SK-N-MC (cell line): ENCODE measurements around the gene TMPRSS11D.
A peak's percentile ranks its signal among the peaks of the same experiment; 100 is the strongest.

Experiments used
- DNase-seq: peaks from one replicate; pipeline ENCODE4 v3.0.0-alpha.2; 2011; ENCODE audit warnings: low read depth, low spot score
- H3K27ac ChIP-seq: fragments of 200-600 bp; sonication (generic); 2 replicates; pipeline ENCODE4 v1.5.1; 2016; ENCODE audit warnings: mixed run types
- H3K36me3 ChIP-seq: fragments of 200-600 bp; sonication (generic); 2 replicates; pipeline ENCODE4 v1.6.1; 2017; ENCODE audit warnings: antibody characterized with exemption, low read length, mixed read lengths; ENCODE audit not compliant: insufficient read depth
- H3K4me3 ChIP-seq: fragments of 200-600 bp; sonication (generic); 2 replicates; pipeline ENCODE4 v1.5.1; 2016
- H3K9ac ChIP-seq: fragments of 200-600 bp; sonication (generic); 2 replicates; pipeline ENCODE4 v1.8.0; 2017; ENCODE audit warnings: mixed run types, mixed read lengths; ENCODE audit not compliant: insufficient read length
- H3K9me3 ChIP-seq: fragments of 200-600 bp; sonication (generic); 2 replicates; pipeline ENCODE4 v1.6.1; 2017; ENCODE audit warnings: low read depth, mild to moderate bottlenecking, antibody characterized with exemption, low read length, moderate library complexity, mixed read lengths
- EZH2 ChIP-seq: fragments of 200-600 bp; sonication (generic); IDR thresholded peaks from one replicate; pipeline ENCODE4 v1.6.1; 2017; ENCODE audit warnings: antibody characterized with exemption
- FOXP2 ChIP-seq: optimal IDR thresholded peaks from 2 replicates; pipeline ENCODE3; 2011; ENCODE audit warnings: mild to moderate bottlenecking, moderate library complexity; ENCODE audit not compliant: insufficient read depth; ENCODE audit errors: extremely low read length, control extremely low read depth
- POLR2AphosphoS5 ChIP-seq: IDR thresholded peaks from 2 replicates; pipeline ENCODE4 v1.6.1; 2012; ENCODE audit warnings: mild to moderate bottlenecking, low read depth, low read length, borderline replicate concordance

The TMPRSS11D gene

DNA sequence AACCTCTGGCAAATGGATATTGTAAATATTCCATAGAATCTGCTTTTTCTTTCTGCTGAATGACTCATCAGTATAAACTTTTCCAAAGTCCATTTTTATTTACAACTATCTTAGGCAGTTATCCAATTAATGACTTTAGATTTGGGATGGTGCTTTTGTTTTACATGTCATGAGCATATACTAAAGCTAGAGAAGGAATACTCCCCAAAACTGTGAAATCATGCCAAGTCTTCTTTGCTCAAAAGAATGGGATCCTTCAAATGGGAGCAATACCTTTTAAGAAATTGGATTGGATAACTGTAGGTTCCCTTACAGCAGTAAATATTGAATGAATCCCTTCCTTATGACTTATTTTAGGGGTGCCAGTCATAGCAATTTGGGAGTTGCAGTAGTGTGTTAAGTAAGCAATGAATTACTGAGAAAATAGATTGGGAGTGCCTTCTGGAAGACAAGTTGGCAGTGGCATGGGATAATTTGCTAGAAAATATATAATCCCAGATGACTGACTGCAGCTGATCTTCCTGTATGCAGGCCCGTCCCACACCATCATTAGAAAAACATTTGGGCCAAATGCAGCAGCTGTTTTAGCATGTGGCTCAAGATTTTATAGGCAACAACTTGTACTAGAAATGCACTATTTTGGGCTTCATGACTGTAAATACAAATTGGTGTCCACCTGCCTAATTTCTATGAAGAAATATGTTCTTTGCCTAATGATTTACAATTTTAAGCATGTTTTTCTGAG is 2.8 kb downstream of the TMPRSS11D start:
- H3K27ac ChIP-seq = no peak overlapping the region
- DNase-seq = no peak
- H3K36me3 ChIP-seq = no peaks in the 10 kb centered on the region
- TF ChIP-seq FOXP2 (no peak), EZH2 (no peak), POLR2AphosphoS5 (no peak)
- no peaks in the 10 kb centered on the region for H3K9me3 ChIP-seq
- H3K4me3 ChIP-seq = no peak overlapping the region
- no peak overlapping the region for H3K9ac ChIP-seq

DNA sequence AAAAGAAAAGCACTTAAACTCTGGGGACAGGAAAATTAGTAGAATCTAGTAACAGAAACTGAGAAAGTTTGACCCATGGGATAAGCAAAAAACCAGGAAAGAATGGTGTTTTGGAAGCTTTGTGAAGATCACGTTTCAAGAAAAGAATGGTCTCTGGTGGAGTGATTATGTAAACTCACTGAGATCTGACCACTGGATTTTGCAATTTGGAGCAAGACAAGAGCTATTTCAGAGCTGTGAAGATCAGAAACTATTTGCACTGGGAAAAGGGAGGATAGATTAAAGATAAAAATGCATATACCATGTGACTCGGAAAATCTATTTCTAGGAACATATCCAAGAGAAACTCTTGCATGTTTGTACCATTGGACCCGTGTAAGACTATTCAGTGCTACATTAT is 4.3 kb downstream of the TMPRSS11D start:
- TF ChIP-seq POLR2AphosphoS5 (no peak), FOXP2 (no peak), EZH2 (no peak)
- Histone ChIP-seq H3K9ac (no peak overlapping the region), H3K36me3 (no peaks in the 10 kb centered on the region), H3K4me3 (no peak overlapping the region), H3K9me3 (no peaks in the 10 kb centered on the region), H3K27ac (no peak overlapping the region)
- DNase-seq = no peak

DNA sequence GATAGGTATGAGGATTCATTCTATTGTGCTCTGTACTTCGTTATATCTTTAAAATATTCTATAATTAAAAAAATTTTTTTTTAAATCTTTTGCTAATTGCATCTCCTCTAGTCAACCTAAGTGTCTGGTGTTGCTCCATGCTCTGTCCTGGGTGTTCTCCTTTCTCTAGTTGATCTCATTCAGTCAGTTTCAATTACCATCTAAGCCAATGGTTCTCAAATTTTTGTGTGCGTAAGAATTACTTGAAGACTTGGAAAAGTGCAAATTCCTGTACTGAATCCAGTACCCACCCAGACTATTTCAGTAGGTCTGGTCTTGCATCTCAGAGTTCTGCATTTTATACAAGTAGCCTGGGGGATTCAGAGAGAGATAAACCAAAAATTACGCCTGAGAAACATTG is 6.7 kb downstream of the TMPRSS11D start:
- no peaks in the 10 kb centered on the region for H3K9me3 ChIP-seq
- H3K27ac ChIP-seq = no peak overlapping the region
- no peak overlapping the region for H3K9ac ChIP-seq
- DNase-seq = no peak
- no peak overlapping the region for H3K4me3 ChIP-seq
- no peak for TF ChIP-seq FOXP2
- H3K36me3 ChIP-seq = no peaks in the 10 kb centered on the region

DNA sequence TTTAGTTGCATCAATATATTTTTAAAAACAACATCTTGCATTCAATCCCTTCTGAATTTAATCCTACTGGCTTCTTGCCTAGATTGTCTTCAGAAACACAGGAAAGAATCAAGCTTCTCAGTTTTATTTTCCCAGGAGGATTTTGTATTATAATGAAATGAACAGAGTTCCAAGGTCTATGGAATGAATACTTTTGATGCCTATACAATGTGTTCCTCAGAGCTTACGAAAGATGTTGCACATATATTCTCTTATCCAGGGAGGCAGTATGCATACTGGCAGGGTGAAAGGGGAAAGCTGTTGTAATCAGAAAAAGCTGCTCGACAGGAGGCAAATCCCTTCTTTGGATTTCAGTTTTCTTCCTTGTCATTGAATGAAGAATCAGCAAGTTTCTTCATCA is 8.8 kb downstream of the TMPRSS11D start:
- H3K9ac ChIP-seq = no peak overlapping the region
- TF ChIP-seq EZH2 = no peak
- TF ChIP-seq FOXP2 = no peak
- TF ChIP-seq POLR2AphosphoS5 = no peak
- no peaks in the 10 kb centered on the region for H3K9me3 ChIP-seq
- H3K4me3 ChIP-seq = no peak overlapping the region
- no peak overlapping the region for H3K27ac ChIP-seq
- DNase-seq = no peak
- H3K36me3 ChIP-seq = no peaks in the 10 kb centered on the region

DNA sequence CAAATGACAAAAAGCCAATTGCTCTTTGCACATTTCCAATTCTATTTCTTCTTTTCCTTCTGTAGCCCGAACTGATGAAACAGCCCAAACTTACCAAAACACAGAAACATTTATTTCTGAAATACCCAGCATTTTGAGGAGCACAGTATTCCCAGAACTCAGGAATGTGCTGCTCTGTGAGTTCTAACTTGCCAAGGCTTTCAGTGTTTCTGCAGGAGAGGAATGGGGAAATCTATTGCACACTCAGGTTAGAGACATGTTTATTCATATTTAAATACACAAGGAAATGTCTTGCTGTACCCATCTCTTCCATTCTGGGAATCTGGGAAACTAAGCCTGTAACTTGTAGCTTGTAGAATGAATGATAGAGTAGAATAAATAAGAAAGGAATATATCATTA is 10.7 kb downstream of the TMPRSS11D start:
- no peaks in the 10 kb centered on the region for H3K9me3 ChIP-seq
- H3K36me3 ChIP-seq = no peaks in the 10 kb centered on the region
- no peak overlapping the region for H3K4me3 ChIP-seq
- no peak overlapping the region for H3K9ac ChIP-seq
- TF ChIP-seq POLR2AphosphoS5 (no peak), EZH2 (no peak), FOXP2 (no peak)
- no peak overlapping the region for H3K27ac ChIP-seq
- DNase-seq = no peak

DNA sequence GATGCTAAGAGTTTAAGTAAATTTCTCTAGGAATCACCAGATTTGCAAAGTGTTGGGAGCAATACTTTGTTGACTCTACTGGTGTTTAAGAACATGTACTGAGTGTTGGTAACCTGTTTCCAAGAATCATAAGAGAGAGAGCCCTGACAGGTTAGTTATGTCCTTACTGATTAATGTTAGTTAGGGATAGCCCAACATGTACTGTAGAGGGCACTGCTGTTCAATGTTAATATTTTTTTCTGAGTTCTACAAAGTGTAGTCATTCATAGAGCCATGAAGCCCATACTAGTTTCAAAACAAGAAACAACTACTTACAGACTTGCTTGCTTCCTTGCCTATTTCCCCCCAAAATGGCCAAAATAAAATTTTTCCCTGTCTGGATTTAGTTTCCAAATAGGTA is 11.9 kb downstream of the TMPRSS11D start:
- peak; percentile 22 for DNase-seq
- H3K9ac ChIP-seq = no peak overlapping the region
- no peaks in the 10 kb centered on the region for H3K36me3 ChIP-seq
- no peak overlapping the region for H3K27ac ChIP-seq
- no peaks in the 10 kb centered on the region for H3K9me3 ChIP-seq
- TF ChIP-seq FOXP2 = no peak
- no peak for TF ChIP-seq POLR2AphosphoS5
- TF ChIP-seq EZH2 = no peak
- H3K4me3 ChIP-seq = no peak overlapping the region

DNA sequence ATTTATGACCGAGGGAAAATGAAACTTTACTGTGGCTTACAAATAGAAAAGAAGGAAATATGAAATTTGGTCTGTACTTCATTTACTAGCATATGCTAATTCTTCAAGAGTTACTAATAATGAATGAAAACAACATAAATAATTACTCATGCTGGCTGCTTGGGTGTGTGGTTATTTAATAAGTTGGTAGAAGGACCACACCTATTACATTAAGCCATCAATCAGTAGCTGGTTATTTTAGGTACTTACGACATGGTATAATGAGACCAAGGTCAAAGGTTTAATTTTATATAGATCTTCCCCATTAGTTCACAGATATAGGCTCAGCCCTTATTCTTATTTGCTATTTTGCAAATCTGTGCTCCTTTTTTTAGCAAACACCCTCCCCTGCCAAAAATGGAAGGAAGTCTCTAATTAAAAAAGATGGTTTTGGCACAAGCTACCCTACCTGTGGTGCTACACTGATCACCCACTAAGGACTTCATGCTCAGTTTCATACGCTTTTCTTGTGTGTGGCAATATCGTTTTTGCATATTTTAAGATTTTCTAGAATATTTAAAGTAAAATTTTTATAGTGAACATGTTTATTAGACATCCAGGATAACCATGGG is 14.1 kb downstream of the TMPRSS11D start:
- H3K27ac ChIP-seq = no peak overlapping the region
- no peak overlapping the region for H3K4me3 ChIP-seq
- no peak overlapping the region for H3K9ac ChIP-seq
- DNase-seq = no peak
- no peaks in the 10 kb centered on the region for H3K36me3 ChIP-seq
- no peak for TF ChIP-seq EZH2
- no peaks in the 10 kb centered on the region for H3K9me3 ChIP-seq

DNA sequence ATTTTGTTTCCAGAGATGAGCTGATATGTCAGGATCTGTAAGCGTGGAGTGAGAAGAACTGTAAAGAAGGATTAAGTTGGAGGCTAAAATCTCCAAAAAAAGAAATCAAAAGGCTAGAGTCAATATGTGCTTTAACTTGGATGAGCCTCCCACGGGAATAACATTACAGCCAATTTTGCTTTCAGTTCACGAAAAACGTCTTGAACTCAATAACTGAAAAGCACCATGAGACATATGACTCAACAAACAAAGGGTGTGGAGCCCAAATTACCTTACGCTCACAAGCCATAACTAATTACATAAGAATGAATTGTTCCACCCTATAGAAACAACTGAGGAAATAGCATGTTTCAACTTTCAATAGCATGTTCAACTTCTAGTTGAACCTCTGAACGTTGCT is 22.3 kb downstream of the TMPRSS11D start:
- no peak for TF ChIP-seq FOXP2
- TF ChIP-seq EZH2 = no peak
- TF ChIP-seq POLR2AphosphoS5 = no peak
- Histone ChIP-seq H3K27ac (no peak overlapping the region), H3K4me3 (no peak overlapping the region), H3K9ac (no peak overlapping the region), H3K36me3 (no peaks in the 10 kb centered on the region), H3K9me3 (no peaks in the 10 kb centered on the region)
- no peak for DNase-seq

DNA sequence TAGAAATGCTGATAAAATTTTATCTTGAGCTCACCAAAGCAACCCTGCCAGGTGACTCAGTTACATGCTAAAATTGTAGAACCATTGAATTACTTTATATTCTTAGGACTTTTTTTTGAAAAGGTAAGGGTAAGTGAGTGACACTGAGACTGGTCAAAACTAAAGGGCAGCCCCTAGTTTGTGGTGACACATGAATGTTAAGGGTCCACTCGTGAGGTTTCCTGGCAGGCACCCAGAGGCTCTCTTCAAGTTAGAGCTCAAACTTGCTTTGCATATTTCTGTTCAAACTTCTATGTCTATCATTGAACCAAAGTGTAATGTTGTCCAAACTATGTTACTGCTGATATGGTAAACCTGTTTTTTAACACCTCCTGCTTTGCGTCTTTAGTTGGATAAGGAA is 30.5 kb downstream of the TMPRSS11D start:
- H3K27ac ChIP-seq = no peak overlapping the region
- H3K36me3 ChIP-seq = no peaks in the 10 kb centered on the region
- no peak for TF ChIP-seq FOXP2
- no peak for TF ChIP-seq POLR2AphosphoS5
- TF ChIP-seq EZH2 = no peak
- H3K4me3 ChIP-seq = no peak overlapping the region
- H3K9ac ChIP-seq = no peak overlapping the region
- H3K9me3 ChIP-seq = no peaks in the 10 kb centered on the region
- no peak for DNase-seq
